ENCODE data around the gene LYPD1.

The LYPD1 gene

GRCh38 chr2:132627536-132627935 is 42.5 kb downstream of the LYPD1 start:
- no peak for DNase-seq

- DNase-seq, result peak; percentile 62
These were observed 46.7 kb downstream of the LYPD1 start for GRCh38 chr2:132623096-132623839.

GRCh38 chr2:132621131-132621875 is 48.7 kb downstream of the LYPD1 start:
- no peak for DNase-seq

GRCh38 chr2:132620115-132620514 is 49.9 kb downstream of the LYPD1 start:
- DNase-seq, result peak; percentile 48

- no peak for DNase-seq
These were observed 51.3 kb downstream of the LYPD1 start for GRCh38 chr2:132618734-132619133.

GRCh38 chr2:132617989-132618388 is 52.0 kb downstream of the LYPD1 start:
- no peak for DNase-seq

GRCh38 chr2:132615329-132616085 is 54.5 kb downstream of the LYPD1 start:
- DNase-seq, result no peak

- DNase-seq, result no peak
These were observed 58.3 kb downstream of the LYPD1 start for GRCh38 chr2:132611719-132612118.

GRCh38 chr2:132609101-132609890 is 60.7 kb downstream of the LYPD1 start:
- no peak for DNase-seq

- no peak for DNase-seq
These were observed 61.7 kb downstream of the LYPD1 start for GRCh38 chr2:132608311-132608710.

GRCh38 chr2:132607426-132608090 is 62.4 kb downstream of the LYPD1 start:
- DNase-seq, result no peak

- DNase-seq, result no peak
These were observed 63.4 kb downstream of the LYPD1 start for GRCh38 chr2:132606649-132607048.

GRCh38 chr2:132605236-132606180 is 64.5 kb downstream of the LYPD1 start:
- DNase-seq, result no peak

- no peak for DNase-seq
These were observed 65.4 kb downstream of the LYPD1 start for GRCh38 chr2:132604561-132604960.

- no peak for DNase-seq
These were observed 70.4 kb downstream of the LYPD1 start for GRCh38 chr2:132599556-132599955.

- DNase-seq, result no peak
These were observed 71.5 kb downstream of the LYPD1 start for GRCh38 chr2:132598536-132598935.

GRCh38 chr2:132597831-132598230 is 72.2 kb downstream of the LYPD1 start:
- DNase-seq, result no peak

- DNase-seq, result no peak
These were observed 72.8 kb downstream of the LYPD1 start for GRCh38 chr2:132597166-132597565.

- no peak for DNase-seq
These were observed 74.3 kb downstream of the LYPD1 start for GRCh38 chr2:132595693-132596092.

- DNase-seq, result no peak
These were observed 74.8 kb downstream of the LYPD1 start for GRCh38 chr2:132595186-132595585.
